Left ventricle myocardium superior (tissue), 1 donor: ENCODE measurements around the gene S1PR4. TPM values are rescaled to one million over a fixed set of nuclear protein-coding genes. Genes with fewer than 3 reads are reported as not detected.

Source experiments
- ATAC-seq: fragments of 200-7000 bp; cut with Tn5 transposase; one replicate; pipeline ENCODE4 v1.9.1; 2020; ENCODE audit warnings: mild to moderate bottlenecking, moderate library complexity
- DNase-seq: peaks from one replicate; pipeline ENCODE4 v3.0.0-alpha.2; 2020
- intact Hi-C: fragments of 100-400 bp; cut with micrococcal nuclease; formaldehyde crosslinking; loops from one replicate; pipeline ENCODE4 v1.11.0; 2022
- total RNA-seq: library from RNA; stranded (reverse); fragmentation: NEBNext Ultra II Directional; extraction: Animal tissue kit (Norgen Biotek cat#: 25700); gene quantifications from one replicate; pipeline ENCODE4 v1.2.1, GENCODE V29; 2021
- donor health status: DM: no; HTN: yes; CAD: no; lungs with severe emphysema.

Gene S1PR4
- total RNA-seq, 1 donor from 2014 or later, result 1.0 TPM

DNA sequence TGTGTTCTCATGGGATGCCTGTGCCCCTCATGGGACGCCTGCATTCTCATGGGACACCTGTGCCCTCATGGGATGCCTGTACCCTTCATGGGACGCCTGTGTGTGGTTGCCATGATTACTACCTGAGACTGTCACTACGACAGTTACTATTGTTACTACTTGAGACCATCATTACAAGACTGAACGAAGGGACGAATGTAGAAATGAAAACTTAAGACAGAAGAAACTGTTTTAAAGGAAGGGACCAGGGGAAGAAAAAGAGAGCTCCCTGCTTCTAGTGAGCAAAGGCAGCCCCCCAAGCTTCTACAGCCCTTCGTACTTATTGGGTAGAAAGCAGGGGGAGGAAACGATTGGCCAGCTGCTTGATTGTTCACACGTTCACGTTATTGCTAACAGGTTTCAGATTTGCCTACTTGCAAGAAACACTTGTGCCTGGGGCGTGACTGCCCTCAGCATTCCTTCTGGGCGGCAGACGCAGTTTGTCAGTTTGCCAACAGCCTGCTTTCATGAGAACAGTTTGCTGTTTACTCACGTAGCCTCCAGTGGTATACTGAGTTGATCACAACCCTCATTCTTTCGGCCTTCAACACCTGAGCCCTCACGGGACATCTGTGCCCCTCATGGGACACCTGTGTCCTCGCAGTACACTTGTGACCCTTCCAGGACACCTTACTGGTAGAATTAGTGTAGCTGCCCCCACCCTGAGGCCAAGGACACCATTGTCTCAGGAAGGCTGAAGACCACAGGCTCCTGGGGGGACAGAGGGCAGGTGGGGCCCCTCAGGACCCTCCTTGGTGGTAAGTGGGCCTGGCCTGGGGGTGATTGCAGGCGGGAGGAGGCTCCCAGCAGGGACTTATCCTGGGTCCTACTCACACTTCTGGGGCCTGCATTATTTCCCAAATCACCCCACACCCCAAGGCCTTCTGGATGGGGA is 2.5 kb upstream of the S1PR4 start:
- no peak for DNase-seq
- ATAC-seq, result no peak
- intact Hi-C loops, result no loop called here

GRCh38 chr19:3176715-3177501 is 1.7 kb upstream of the S1PR4 start:
- intact Hi-C loops, result no loop called here
- no peak for ATAC-seq
- no peak for DNase-seq

GRCh38 chr19:3178973-3179738 is 587 bp downstream of the S1PR4 start:
- no peak for ATAC-seq
- intact Hi-C loops, result no loop called here
- no peak for DNase-seq

GRCh38 chr19:3179739-3180293 is 1.2 kb downstream of the S1PR4 start:
- intact Hi-C loops, result no loop called here
- DNase-seq, result no peak
- ATAC-seq, result no peak

- DNase-seq, result no peak
- intact Hi-C loops, result no loop called here
- ATAC-seq, result no peak
These were observed 5.4 kb downstream of the S1PR4 start for GRCh38 chr19:3183721-3184641.

DNA sequence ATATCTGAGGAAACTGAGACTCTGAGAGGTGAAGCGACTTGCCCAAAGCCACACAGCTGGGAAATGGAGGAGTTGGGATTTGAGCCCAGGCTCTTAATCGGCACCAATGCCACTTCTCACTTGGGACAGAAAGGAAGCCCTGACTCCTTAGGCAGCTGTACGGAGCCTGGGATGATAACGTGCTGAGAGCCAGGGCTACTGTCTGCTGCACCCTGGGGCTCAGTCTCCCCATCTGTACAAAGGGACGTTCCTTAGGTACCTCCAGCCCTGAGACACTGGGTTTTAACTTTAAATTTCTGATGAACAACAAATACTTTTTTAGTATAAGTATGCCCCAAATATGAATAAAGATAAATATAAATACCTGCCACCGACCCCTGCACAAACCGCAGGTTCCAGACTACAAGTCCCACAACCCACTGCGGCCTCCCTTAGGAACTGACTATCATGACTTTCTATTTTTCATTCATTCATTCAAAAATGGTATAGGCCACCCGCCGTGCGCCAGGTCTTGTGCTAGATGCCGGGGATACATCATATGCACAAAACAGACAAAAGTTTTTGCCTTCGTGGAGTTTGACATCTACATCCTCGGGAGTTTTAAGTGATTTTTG is 6.4 kb downstream of the S1PR4 start:
- DNase-seq (peak; percentile 82), ATAC-seq (peak; percentile 62)
- intact Hi-C loops, result no loop called here

DNA sequence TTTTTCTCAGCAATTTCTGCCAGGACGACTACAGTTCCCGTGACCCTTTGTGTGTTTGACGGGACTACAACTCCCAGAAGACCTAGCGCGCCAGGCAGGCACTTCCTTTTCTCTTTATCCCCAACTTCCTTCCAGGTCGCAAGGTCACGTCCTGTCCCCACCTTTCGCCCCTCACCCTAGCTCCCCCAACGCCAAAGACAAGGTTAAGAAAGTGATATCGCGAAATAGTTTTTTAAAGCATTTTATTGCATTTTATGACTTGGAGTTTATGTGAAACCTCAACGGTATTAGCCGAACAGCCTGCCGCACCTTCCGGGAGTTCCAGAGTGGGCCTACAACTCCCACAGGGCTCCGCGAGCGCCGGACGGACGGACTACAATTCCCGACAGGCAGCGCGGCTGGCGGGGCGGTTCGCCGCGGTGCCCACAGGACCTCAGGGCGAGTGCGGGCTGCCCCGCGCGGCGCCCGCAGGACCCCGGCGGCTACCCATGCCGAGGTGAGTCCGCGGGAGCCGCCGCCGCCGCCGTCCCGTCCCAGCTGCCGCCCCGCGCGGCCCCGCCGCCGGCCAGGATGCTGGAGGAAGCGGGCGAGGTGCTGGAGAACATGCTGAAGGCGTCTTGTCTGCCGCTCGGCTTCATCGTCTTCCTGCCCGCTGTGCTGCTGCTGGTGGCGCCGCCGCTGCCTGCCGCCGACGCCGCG is 7.0 kb downstream of the S1PR4 start, which contains the start of gene NCLN:
NCLN (plus strand) TSS at position 470 of the 699 bp plus-strand sequence; CDS start at position 571, 101 bp downstream.
- peak; percentile 96 for ATAC-seq
- intact Hi-C loops, result no loop called here
- peak; percentile 98 for DNase-seq

GRCh38 chr19:3186160-3186688 is 7.7 kb downstream of the S1PR4 start:
- intact Hi-C loops, result no loop called here
- ATAC-seq, result peak; percentile 15
- no peak for DNase-seq

DNA sequence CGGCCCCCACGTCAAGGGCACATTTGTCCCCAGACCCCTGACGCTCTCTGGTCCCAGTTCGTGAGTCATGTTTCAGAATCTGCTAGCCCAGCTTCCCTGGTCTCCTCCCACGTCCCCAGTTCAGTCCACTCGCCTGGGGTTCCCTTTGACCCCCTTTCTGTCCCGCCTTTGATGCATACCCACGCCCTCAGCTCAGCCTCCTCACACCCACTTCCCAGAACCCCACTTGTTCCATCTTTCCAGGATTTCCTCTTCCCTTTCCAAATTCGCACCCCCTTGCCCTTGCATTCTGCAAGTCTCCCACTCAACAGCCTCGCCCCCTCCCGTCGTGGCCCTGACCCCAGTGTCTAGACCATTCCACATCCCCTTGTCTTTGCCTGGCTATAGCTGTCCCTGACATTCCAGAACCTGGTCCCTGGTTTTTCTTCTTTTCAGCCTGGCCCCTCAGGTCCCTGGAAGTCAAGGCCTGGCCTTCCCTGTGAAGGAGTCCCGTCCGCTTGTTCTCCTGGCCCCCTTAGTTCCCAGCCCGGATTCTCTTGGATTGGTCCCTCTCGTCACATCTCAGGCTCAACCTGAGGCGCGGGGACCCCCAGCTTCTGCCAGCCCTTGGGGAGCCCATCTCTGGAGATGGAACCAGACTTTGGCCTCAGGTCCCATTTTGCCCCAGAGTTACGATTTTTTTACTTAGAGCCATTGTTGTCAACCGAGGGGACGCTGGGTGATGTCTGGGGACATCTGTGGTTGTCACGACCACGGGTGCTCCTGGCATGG is 8.5 kb downstream of the S1PR4 start:
- intact Hi-C loops, result no loop called here
- DNase-seq, result no peak
- ATAC-seq, result no peak

- intact Hi-C loops, result no loop called here
- no peak for ATAC-seq
- DNase-seq, result no peak
These were observed 9.3 kb downstream of the S1PR4 start for GRCh38 chr19:3187662-3188511.

- DNase-seq (no peak), ATAC-seq (no peak)
- intact Hi-C loops, result no loop called here
These were observed 10.3 kb downstream of the S1PR4 start for GRCh38 chr19:3188627-3189596.

DNA sequence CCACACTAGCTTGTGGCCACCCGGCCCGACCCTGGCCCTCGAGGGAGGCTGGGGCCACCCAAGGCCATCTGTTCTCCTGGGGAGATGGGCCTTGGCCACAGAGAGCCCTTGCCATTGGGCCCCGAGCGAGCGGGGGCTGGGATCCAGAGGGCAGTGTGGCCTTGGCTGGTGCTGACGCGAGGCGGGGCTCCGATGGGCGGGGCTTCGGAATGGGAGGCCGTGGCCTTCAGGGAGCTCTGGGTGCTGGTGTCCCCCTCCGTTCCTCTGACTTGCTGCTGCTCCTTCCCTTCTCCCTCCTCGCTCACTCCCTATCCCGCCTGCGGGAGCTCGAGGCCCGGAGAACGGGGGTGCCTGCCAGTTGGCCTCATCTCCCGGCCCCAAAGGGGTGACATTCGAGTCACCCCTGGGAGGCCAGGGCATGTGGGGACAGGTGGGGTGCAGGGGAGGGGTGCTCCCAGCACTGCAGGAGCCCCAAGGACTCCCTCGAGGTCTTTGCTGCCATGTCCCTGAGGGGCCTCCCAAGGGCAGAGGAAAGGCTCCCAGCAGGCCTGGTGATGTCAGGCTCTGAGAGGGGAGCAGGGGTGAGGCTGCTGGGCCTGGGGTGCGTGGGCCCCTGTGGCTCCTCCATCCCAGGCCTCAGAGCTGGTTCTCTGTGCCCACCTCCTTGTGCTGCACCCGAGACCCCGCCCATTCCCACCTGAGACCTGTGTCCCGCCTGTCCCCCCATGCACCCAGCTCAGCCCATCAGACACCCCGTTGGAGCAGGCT is 11.3 kb downstream of the S1PR4 start:
- ATAC-seq (no peak), DNase-seq (no peak)
- intact Hi-C loops, result no loop called here

GRCh38 chr19:3190470-3190770 is 11.9 kb downstream of the S1PR4 start:
- intact Hi-C loops, result no loop called here
- no peak for DNase-seq
- ATAC-seq, result no peak
